Ectodermal cell (in vitro differentiated cells): Measurements from ENCODE around the gene ZNF319.

Experiments used
- H3K27ac ChIP-seq: 2 replicates; pipeline ENCODE4 v1.7.0; 2013; ENCODE audit warnings: mild to moderate bottlenecking, low read depth, low read length; ENCODE audit not compliant: insufficient read depth, poor library complexity, severe bottlenecking
- H3K27me3 ChIP-seq: 2 replicates; pipeline ENCODE4 v1.7.0; 2013; ENCODE audit warnings: mild to moderate bottlenecking, low read length; ENCODE audit not compliant: insufficient read depth, control insufficient read depth, poor library complexity, severe bottlenecking
- H3K36me3 ChIP-seq: one replicate; pipeline ENCODE4 v1.7.0; 2013; ENCODE audit warnings: low read length; ENCODE audit not compliant: control insufficient read depth, insufficient read depth
- H3K4me1 ChIP-seq: one replicate; pipeline ENCODE4 v1.7.0; 2013; ENCODE audit warnings: low read length; ENCODE audit not compliant: control insufficient read depth, insufficient read depth
- H3K4me3 ChIP-seq: 2 replicates; pipeline ENCODE4 v1.7.0; 2013; ENCODE audit warnings: low read depth, low read length, control low read depth; ENCODE audit not compliant: insufficient read depth
- H3K9me3 ChIP-seq: 2 replicates; pipeline ENCODE4 v1.7.0; 2013; ENCODE audit warnings: mild to moderate bottlenecking, low read length, moderate library complexity; ENCODE audit not compliant: control insufficient read depth
- WGBS, 2 experiments: methylation state at CpG; one replicate each; pipeline ENCODE4 v1.1.7; 2013; ENCODE audit warnings: missing lambda C conversion rate in 2 of 2; 5-methylcytosine and 5-hydroxymethylcytosine counted together

The ZNF319 gene

GRCh38 chr16:57976331-57976796 lies 24.1 kb downstream of the ZNF319 start:
- Histone ChIP-seq H3K27me3 (no peaks in the 10 kb centered on the region), H3K36me3 (no peaks in the 10 kb centered on the region), H3K4me3 (no peak overlapping the region), H3K4me1 (peaks cover 9% of the 10 kb centered on the region), H3K9me3 (no peaks in the 10 kb centered on the region), H3K27ac (no peak overlapping the region)
- WGBS, 2 experiments: 74 to 84% methylated on average over 2 of the region's 2 CpGs

- Histone ChIP-seq H3K9me3 (no peaks in the 10 kb centered on the region), H3K27me3 (no peaks in the 10 kb centered on the region), H3K27ac (no peak overlapping the region), H3K4me3 (no peak overlapping the region), H3K4me1 (peaks cover 9% of the 10 kb centered on the region), H3K36me3 (no peaks in the 10 kb centered on the region)
- 88 to 91% methylated on average over 4 of the region's 4 CpGs for WGBS, 2 experiments
Measured at GRCh38 chr16:57972306-57972705, 28.2 kb downstream of the ZNF319 start.

GRCh38 chr16:57971848-57972247 lies 28.6 kb downstream of the ZNF319 start:
- H3K9me3 ChIP-seq: no peaks in the 10 kb centered on the region
- no peaks in the 10 kb centered on the region for H3K36me3 ChIP-seq
- H3K27ac ChIP-seq: no peak overlapping the region
- no peak overlapping the region for H3K4me3 ChIP-seq
- WGBS, 2 experiments: 86 to 100% methylated on average over 1 of the region's 1 CpG
- no peaks in the 10 kb centered on the region for H3K27me3 ChIP-seq
- H3K4me1 ChIP-seq: peaks cover 9% of the 10 kb centered on the region

GRCh38 chr16:57970970-57971369 lies 29.5 kb downstream of the ZNF319 start, which contains the start of gene CNGB1:
Gene CNGB1, minus strand, starts transcription at chr16:57971128. Its CDS starts 3,842 bp downstream, at chr16:57967286.
- Histone ChIP-seq H3K4me1 (peaks cover 5% of the 10 kb centered on the region), H3K36me3 (no peaks in the 10 kb centered on the region), H3K4me3 (no peak within 1 kb of the TSS), H3K9me3 (no peaks in the 10 kb centered on the region), H3K27ac (no peak within 1 kb of the TSS), H3K27me3 (no peaks in the 10 kb centered on the region)
- 82 to 87% methylated on average over 6 of the region's 6 CpGs for WGBS, 2 experiments

GRCh38 chr16:57970319-57970718 lies 30.2 kb downstream of the ZNF319 start:
- no peaks in the 10 kb centered on the region for H3K27me3 ChIP-seq
- no peaks in the 10 kb centered on the region for H3K4me1 ChIP-seq
- 79 to 83% methylated on average over 13 of the region's 13 CpGs for WGBS, 2 experiments
- H3K27ac ChIP-seq: no peak overlapping the region
- H3K9me3 ChIP-seq: no peaks in the 10 kb centered on the region
- H3K4me3 ChIP-seq: no peak overlapping the region
- H3K36me3 ChIP-seq: no peaks in the 10 kb centered on the region

DNA sequence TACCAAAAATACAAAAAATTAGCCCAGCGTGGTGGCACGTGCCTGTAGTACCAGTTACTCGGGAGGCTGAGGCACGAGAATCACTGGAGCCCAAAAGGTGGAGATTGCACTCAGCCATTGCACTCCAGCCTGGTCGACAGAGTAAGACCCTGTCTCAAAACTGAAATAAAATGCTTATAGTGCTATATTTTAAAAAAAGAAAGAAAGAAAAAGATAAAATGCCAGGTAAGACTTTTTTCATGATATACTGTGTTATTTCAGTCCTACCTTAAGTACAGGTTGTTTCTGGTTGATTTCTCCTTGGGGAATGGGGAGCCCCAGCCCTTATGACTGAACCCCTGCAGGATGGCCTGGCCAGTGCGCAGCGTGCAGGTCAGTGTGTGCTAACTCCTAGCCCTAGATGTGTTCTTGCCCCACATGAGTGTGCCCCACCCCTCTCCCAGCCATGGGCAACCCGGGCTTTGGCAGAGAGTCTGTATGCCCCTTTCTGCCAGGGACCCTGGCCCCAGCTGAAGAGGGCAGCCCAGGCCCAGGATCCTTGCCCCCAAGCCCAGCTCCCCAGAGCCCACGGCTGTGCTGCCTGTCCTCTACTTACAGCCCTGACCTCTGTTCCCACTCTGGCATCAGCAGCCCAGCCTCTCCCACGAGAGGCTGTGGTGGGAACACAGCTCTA lies 30.9 kb downstream of the ZNF319 start:
- H3K9me3 ChIP-seq: no peaks in the 10 kb centered on the region
- H3K27me3 ChIP-seq: no peaks in the 10 kb centered on the region
- no peaks in the 10 kb centered on the region for H3K4me1 ChIP-seq
- no peaks in the 10 kb centered on the region for H3K36me3 ChIP-seq
- 92 to 93% methylated on average over 10 of the region's 10 CpGs for WGBS, 2 experiments
- H3K4me3 ChIP-seq: no peak overlapping the region
- H3K27ac ChIP-seq: no peak overlapping the region

DNA sequence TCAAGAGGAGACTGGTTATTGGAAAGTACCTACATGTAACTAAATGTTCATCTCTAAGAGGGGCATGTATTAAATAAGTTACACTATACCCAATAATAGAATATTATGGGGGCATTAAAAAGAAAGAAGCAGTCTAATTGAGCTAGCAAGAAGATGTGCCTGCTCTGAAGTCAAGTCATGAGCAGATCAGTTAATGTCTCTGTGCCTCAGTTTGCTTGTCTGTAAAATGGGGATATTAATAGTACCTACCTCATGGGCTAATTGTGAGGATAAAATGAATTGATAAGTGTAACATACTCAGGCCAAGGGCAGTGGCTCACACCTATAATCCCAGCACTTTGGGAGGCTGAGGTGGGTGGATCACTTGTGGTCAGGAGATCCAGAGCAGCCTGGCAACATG lies 32.6 kb downstream of the ZNF319 start:
- Histone ChIP-seq H3K27ac (no peak overlapping the region), H3K27me3 (no peaks in the 10 kb centered on the region)

DNA sequence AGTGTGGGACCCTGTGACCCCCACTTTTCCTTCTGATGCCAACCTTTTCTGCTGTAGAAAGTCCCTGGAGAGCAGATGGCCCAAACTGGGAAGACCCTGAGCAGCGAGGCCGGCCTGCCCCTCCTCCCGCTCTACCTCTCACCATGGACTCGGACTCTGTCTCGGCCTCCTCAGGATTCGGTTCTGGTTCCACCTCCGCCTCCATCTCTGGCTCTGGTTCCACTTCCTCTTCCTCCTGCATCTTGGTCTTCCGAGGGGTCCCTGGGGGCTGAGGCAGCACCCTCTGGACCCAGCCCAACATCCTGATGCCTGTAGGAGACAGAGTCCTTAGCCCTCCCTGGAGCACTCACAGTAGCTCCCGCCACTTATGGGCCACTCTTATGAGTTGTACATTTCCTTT lies 33.5 kb downstream of the ZNF319 start:
- H3K27me3 ChIP-seq: no peaks in the 10 kb centered on the region

More for the DNA sequence above, 32.6 kb downstream of the ZNF319 start:
- H3K9me3 ChIP-seq: no peaks in the 10 kb centered on the region
- H3K4me1 ChIP-seq: no peaks in the 10 kb centered on the region
- no peaks in the 10 kb centered on the region for H3K36me3 ChIP-seq
- H3K4me3 ChIP-seq: no peak overlapping the region

GRCh38 chr16:57966204-57966771 lies 34.2 kb downstream of the ZNF319 start:
- H3K36me3 ChIP-seq: no peaks in the 10 kb centered on the region
- no peak overlapping the region for H3K4me3 ChIP-seq
- no peaks in the 10 kb centered on the region for H3K9me3 ChIP-seq
- WGBS, 2 experiments: 84 to 88% methylated on average over 3 to 4 of the region's 4 CpGs
- no peaks in the 10 kb centered on the region for H3K27me3 ChIP-seq
- H3K4me1 ChIP-seq: no peaks in the 10 kb centered on the region
- H3K27ac ChIP-seq: no peak overlapping the region

More for the DNA sequence above, 33.5 kb downstream of the ZNF319 start:
- no peak overlapping the region for H3K4me3 ChIP-seq
- no peaks in the 10 kb centered on the region for H3K4me1 ChIP-seq
- no peaks in the 10 kb centered on the region for H3K36me3 ChIP-seq
- WGBS, 2 experiments: 92% methylated on average over 9 of the region's 9 CpGs
- H3K27ac ChIP-seq: no peak overlapping the region
- H3K9me3 ChIP-seq: no peaks in the 10 kb centered on the region

GRCh38 chr16:57964157-57964700 lies 36.2 kb downstream of the ZNF319 start:
- H3K4me3 ChIP-seq: no peak overlapping the region
- no peak overlapping the region for H3K27ac ChIP-seq
- WGBS, 2 experiments: 80 to 84% methylated on average over 10 of the region's 10 CpGs

More at GRCh38 chr16:57964157-57964700, 36.2 kb downstream of the ZNF319 start:
- Histone ChIP-seq H3K27me3 (no peaks in the 10 kb centered on the region), H3K36me3 (no peaks in the 10 kb centered on the region), H3K9me3 (no peaks in the 10 kb centered on the region), H3K4me1 (no peaks in the 10 kb centered on the region)
